Stimulated activated naive CD8-positive, alpha-beta T cell treated with anti-CD3 and anti-CD28 coated beads, Interleukin-15, Interleukin-2, amounts not matched to agents 100 ng/mL and 50 ng/mL, for 24 hours (primary cell): Measurements from ENCODE around the gene PLSCR3.
"Not testable (repeated sequence)": the region's sequence is repeated elsewhere in the genome, so short reads cannot be mapped to it uniquely, and the experiment has no call there.

Experiments
- H3K27ac Mint-ChIP-seq: one replicate; pipeline ENCODE4 v1.8.0; 2021; ENCODE audit warnings: mild to moderate bottlenecking, mixed read lengths
- H3K27me3 Mint-ChIP-seq: one replicate; pipeline ENCODE4 v1.8.0; 2021; ENCODE audit warnings: mixed read lengths
- H3K36me3 Mint-ChIP-seq: one replicate; pipeline ENCODE4 v1.8.0; 2021; ENCODE audit warnings: low read depth, mixed read lengths
- H3K4me1 Mint-ChIP-seq: one replicate; pipeline ENCODE4 v1.8.0; 2021; ENCODE audit warnings: low read depth, mixed read lengths
- H3K4me3 Mint-ChIP-seq: one replicate; pipeline ENCODE4 v1.8.0; 2021; ENCODE audit warnings: mild to moderate bottlenecking, mixed read lengths
- H3K9me3 Mint-ChIP-seq: one replicate; pipeline ENCODE4 v1.8.0; 2021; ENCODE audit warnings: mixed read lengths

Gene PLSCR3

DNA sequence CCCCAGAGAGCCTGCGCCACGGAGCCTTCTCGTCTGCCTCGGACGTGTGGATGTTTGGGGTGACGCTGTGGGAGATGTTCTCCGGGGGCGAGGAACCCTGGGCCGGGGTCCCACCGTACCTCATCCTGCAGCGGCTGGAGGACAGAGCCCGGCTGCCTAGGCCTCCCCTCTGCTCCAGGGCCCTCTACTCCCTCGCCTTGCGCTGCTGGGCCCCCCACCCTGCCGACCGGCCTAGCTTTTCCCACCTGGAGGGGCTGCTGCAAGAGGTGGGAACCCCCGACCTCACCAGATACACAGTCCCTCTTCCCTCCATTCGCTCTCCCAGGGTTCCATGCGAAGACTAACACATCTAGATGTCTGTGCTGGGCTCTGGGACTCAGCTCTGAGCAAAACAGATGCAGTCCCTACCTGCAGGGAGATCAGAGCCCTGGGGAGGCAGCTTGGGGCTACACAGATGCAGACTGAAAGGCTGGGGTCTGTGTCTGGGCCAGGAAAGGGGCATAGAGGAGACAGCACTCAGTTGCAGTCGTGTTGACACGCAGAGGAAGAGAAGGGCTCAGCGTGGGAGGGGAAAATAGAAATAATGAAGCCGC, 9.7 kb downstream of the PLSCR3 start:
- H3K9me3 Mint-ChIP-seq = no peaks in the 10 kb centered on the region
- H3K27me3 Mint-ChIP-seq = peaks cover 30% of the 10 kb centered on the region
- H3K36me3 Mint-ChIP-seq = peaks cover 10% of the 10 kb centered on the region
- peak overlapping the region; percentile 78 for H3K4me3 Mint-ChIP-seq
- H3K27ac Mint-ChIP-seq = peak overlapping the region; percentile 68
- no peaks in the 10 kb centered on the region for H3K4me1 Mint-ChIP-seq

DNA sequence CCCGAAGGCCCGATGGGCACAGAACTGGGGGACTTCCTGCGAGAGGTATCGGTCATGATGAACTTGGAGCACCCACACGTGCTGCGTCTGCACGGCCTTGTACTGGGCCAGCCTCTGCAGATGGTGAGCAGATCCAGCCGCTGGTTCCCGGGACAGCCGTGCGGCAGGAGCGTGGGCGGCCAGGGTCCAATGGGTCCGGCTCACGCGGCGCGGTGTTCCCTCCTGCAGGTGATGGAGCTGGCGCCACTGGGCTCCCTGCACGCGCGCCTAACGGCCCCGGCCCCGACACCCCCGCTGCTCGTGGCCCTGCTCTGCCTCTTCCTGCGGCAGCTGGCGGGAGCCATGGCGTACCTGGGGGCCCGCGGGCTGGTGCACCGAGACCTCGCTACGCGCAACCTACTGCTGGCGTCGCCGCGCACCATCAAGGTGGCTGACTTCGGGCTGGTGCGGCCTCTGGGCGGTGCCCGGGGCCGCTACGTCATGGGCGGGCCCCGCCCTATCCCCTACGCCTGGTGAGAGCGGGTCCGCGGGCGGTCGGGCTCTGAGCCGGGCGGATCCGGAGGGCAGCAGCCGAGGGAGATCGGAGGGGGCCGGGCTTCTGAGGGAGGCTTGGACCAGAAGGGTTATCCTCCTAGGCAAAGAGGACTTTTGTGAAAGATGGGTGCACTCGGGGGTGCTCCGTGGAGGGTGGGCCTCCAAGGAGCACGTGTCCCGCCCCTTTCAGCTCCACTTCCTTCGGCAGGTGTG, 10.4 kb downstream of the PLSCR3 start:
- Mint-ChIP-seq H3K9me3 (peaks cover 5% of the 10 kb centered on the region), H3K36me3 (peaks cover 5% of the 10 kb centered on the region), H3K27me3 (peaks cover 36% of the 10 kb centered on the region), H3K4me3 (peak overlapping the region; percentile 78), H3K4me1 (no peaks in the 10 kb centered on the region), H3K27ac (peak overlapping the region; percentile 68)

DNA sequence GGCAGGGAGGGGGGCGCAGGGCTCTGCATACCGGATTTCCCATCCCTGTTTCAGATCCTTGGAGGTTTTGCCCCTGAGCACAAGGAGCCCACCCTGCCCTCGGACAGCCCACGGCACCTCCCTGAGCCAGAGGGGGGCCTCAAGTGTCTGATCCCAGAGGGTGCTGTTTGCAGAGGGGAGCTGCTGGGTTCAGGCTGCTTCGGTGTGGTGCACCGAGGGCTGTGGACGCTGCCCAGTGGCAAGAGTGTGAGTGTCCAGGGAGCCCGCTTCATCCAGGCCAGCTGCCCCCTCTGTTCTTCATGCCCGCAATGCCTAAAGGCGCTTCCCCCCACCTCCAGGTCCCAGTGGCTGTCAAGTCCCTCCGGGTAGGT, 11.0 kb downstream of the PLSCR3 start:
- Mint-ChIP-seq H3K4me1 (no peaks in the 10 kb centered on the region), H3K36me3 (no peaks in the 10 kb centered on the region), H3K4me3 (peak overlapping the region; percentile 32), H3K27ac (no peak overlapping the region), H3K27me3 (peaks cover 37% of the 10 kb centered on the region), H3K9me3 (peaks cover 5% of the 10 kb centered on the region)

DNA sequence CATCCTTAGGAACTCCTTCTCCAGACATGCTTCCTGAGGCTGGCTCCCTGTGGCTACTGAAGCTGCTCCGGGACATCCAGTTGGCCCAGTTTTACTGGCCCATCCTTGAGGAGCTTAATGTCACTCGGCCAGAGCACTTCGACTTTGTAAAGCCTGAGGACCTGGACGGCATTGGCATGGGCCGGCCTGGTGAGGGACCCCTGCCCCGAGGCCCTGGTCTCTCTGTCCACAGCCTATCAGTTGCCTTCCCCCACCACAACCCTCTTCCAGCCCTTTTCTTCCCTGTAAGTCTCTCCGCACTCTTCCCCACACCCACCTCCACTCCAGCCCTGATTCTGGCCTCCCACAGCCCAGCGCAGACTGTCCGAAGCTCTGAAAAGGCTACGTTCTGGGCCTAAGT, 11.4 kb downstream of the PLSCR3 start:
- H3K4me3 Mint-ChIP-seq = no peak overlapping the region
- peaks cover 5% of the 10 kb centered on the region for H3K9me3 Mint-ChIP-seq
- H3K27me3 Mint-ChIP-seq = peaks cover 39% of the 10 kb centered on the region
- H3K4me1 Mint-ChIP-seq = no peaks in the 10 kb centered on the region
- no peaks in the 10 kb centered on the region for H3K36me3 Mint-ChIP-seq
- H3K27ac Mint-ChIP-seq = no peak overlapping the region

DNA sequence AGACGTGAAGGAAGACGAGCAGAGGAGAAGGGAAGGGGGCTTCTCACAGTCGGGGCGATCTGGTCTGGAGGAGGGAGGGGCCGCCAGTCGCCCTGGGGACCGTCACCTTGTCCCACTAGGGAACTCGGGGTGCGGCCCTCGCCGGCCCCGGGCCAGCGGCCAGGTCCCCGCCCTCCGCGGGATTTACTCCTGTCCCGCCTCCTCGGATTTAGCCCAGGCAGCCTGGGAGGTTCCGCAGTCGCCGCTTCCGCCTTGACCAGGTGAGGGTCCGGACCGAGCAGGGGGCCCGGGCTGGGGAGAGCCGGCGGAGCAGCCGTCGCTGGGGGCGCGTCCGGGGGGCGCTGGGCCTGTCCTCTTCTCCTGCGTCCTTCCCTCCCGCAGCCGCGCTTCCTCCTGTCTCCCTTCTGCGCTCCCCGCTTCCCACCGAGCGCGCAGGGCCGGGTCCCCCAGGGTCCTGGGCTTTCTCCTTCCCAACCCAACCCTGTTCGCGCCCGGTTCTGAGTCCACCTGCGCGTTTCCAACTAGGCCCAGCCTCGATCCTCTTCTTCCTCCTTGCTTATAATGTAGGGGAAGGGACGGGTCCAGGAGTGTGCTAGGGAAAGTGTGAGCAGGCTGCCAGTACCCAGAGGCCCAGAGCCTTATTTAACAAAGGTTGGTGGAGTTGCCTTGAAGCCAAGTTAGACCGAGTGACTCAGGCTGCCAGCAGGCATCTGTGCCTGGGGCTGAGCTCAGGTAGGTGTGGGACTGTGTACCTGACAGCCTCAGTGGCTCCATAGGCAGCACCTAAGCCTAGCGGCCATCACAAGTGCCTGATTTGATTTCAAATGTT, 13.3 kb downstream of the PLSCR3 start, which contains the start of gene TNK1:
TSS of gene TNK1 (plus strand) at position 235 of the 829 bp plus-strand sequence. CDS start 1,838 bp downstream, outside the sequence.
- H3K36me3 Mint-ChIP-seq = no peaks in the 10 kb centered on the region
- no peaks in the 10 kb centered on the region for H3K4me1 Mint-ChIP-seq
- peaks cover 46% of the 10 kb centered on the region for H3K27me3 Mint-ChIP-seq
- H3K4me3 Mint-ChIP-seq = no peak within 1 kb of the TSS
- no peak within 1 kb of the TSS for H3K27ac Mint-ChIP-seq
- peaks cover 5% of the 10 kb centered on the region for H3K9me3 Mint-ChIP-seq

DNA sequence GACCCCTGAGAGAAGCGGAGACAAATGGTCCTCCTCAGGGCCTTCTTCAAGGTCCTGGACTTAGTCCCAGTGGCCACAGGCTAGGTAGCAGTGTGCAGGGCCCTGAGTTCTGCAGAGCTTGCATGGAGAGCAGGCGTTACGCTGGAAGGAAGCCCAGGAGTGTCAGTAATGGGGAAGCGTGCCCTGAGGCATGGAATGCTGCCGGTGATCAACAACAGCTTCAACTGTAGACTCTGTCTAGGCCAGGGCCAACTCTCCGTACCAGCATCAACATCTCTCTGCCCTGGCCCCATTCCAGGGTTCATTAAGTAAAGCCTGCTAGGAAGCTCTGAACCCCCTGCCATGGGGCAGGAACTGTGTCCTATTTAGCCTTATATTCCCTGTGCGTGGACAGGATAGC, 14.0 kb downstream of the PLSCR3 start:
- no peak overlapping the region for H3K4me3 Mint-ChIP-seq
- no peak overlapping the region for H3K27ac Mint-ChIP-seq
- H3K27me3 Mint-ChIP-seq = peaks cover 46% of the 10 kb centered on the region
- H3K4me1 Mint-ChIP-seq = no peaks in the 10 kb centered on the region
- no peaks in the 10 kb centered on the region for H3K36me3 Mint-ChIP-seq
- peaks cover 5% of the 10 kb centered on the region for H3K9me3 Mint-ChIP-seq

DNA sequence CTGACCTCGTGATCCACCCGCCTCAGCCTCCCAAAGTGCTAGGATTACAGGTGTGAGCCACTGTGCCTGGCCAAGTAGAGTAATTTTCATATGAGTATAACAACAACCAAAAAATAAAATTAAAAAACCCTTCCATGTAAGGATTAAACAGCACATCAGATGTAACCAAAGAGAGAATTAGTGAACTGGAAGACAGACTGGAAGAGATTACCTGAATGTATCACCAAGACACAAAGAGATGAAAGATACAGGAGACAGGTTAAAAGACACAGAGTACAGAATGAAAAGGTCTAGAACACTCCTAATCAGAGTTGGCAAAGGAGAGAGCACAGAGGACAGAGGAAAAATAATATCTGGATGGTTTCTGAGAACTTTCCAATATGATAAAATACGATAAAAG, 15.2 kb downstream of the PLSCR3 start:
- H3K36me3 Mint-ChIP-seq = no peaks in the 10 kb centered on the region
- H3K9me3 Mint-ChIP-seq = peaks cover 5% of the 10 kb centered on the region
- H3K27me3 Mint-ChIP-seq = peaks cover 46% of the 10 kb centered on the region
- no peak overlapping the region for H3K4me3 Mint-ChIP-seq
- H3K4me1 Mint-ChIP-seq = no peaks in the 10 kb centered on the region
- H3K27ac Mint-ChIP-seq = no peak overlapping the region

DNA sequence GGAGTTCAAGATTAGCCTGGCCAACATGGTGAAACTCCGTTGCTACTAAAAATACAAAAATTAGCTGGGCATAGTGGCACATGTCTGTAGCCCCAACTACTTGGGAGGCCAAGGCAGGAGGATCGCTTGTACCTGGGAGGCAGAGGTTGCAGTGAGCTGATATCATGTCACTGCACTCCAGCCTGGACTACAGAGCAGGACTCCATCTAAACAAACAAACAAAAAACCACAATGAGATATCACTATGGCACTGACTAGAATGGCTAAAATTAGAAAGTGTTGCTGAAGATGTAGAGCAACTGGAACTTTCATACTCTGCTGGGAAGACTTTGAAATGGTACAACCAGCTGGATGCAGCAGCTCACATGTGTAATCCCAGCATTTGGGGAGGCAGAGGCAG, 20.0 kb downstream of the PLSCR3 start:
- H3K36me3 Mint-ChIP-seq = no peaks in the 10 kb centered on the region
- no peaks in the 10 kb centered on the region for H3K4me1 Mint-ChIP-seq
- no peak overlapping the region for H3K4me3 Mint-ChIP-seq
- H3K27ac Mint-ChIP-seq = no peak overlapping the region
- peaks cover 17% of the 10 kb centered on the region for H3K27me3 Mint-ChIP-seq
- H3K9me3 Mint-ChIP-seq = peaks cover 4% of the 10 kb centered on the region

DNA sequence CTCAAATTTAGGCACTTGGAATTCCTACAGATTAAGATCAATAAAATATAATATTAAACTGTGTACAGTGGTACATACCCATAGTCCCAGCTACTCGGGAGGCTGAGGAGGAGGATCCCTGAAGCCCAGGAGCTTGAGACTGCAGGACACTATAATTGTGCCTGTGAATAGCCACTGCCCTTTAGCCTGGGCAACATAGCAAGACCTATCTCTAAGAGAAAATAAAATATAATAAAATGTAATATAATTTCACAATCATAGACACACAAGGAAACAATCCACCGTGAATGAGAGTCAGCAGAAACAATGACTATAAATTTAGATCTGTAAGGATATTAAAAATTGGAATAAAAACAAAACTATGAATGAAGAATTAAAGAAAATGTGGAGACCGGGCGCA, 23.5 kb downstream of the PLSCR3 start:
- no peak overlapping the region for H3K4me3 Mint-ChIP-seq
- no peak overlapping the region for H3K27ac Mint-ChIP-seq
- H3K36me3 Mint-ChIP-seq = no peaks in the 10 kb centered on the region
- H3K4me1 Mint-ChIP-seq = no peaks in the 10 kb centered on the region
- H3K9me3 Mint-ChIP-seq = no peaks in the 10 kb centered on the region
- H3K27me3 Mint-ChIP-seq = peaks cover 6% of the 10 kb centered on the region

DNA sequence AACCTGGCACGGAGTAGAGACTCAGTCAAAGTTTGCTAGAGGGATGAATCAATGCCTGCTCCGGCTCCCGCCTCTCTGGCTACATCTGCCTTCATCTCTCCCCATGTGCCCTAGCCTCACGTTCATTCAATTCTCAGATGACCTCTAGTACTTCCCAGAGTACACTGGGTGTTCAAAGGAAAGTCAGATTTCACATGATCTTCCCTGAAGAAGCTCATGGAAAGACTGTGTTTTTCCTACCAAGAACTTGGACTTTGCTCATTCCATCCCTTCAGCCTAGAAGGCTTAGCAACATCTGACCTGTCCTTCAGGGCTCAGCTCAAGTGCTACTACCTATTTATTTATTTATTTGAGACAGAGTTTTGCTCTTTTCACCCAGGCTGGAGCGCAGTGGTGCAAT, 24.5 kb downstream of the PLSCR3 start:
- no peak overlapping the region for H3K4me3 Mint-ChIP-seq
- peaks cover 6% of the 10 kb centered on the region for H3K27me3 Mint-ChIP-seq
- no peaks in the 10 kb centered on the region for H3K4me1 Mint-ChIP-seq
- H3K36me3 Mint-ChIP-seq = no peaks in the 10 kb centered on the region
- no peaks in the 10 kb centered on the region for H3K9me3 Mint-ChIP-seq
- no peak overlapping the region for H3K27ac Mint-ChIP-seq

DNA sequence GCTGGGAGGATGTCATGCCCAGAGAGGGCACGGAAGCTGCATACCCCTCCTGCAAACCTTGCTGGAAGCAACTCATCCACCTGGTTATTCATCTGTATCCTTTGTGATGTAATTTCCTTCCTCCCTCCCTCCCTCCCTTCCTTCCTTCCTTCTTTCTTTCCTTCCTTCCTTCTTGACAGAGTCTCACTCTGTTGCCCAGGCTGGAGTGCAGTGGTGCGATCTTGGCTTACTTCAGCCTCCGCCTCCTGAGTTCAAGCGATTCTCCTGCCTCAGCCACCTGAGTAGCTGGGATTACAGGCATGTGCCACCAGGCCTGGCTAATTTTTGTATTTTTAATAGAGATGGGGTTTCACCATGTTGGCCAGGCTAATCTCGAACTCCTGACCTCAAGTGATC, 25.7 kb downstream of the PLSCR3 start:
- not testable (repeated sequence) for H3K9me3 Mint-ChIP-seq

DNA sequence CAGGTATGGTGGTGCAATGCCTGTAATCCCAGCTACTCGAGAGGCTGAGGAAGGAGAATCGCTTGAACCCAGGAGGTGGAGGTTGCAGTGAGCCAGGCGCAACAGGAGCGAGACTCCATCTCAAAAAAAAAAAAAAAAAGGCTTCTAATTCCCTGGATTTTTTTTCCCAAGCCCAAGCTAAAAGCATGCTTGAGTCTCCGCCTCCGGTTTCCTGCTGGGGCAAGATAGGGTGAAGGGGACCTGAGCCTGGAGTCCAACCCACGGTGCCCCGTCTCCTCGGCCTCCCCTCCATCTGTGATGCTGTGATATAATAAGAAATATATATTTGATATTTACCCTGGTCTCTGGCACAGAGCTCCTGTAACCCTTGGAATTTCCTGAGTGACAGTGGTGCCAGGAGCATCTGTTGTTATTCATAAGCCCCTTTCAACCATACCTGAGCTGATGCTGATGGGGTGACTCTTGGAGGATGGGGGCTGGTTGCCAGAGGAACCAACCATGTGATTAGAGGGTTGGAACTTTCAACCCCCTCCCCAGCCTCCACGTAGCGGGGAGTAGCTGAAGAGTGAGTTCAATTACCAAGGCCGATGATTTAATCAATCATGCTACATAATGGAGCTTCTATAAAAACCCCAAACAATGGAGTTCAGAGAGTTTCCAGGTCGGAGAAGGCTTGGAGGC, 26.3 kb downstream of the PLSCR3 start:
- H3K27me3 Mint-ChIP-seq = peaks cover 6% of the 10 kb centered on the region
- no peaks in the 10 kb centered on the region for H3K9me3 Mint-ChIP-seq
- H3K4me1 Mint-ChIP-seq = no peaks in the 10 kb centered on the region
- H3K27ac Mint-ChIP-seq = no peak overlapping the region
- no peaks in the 10 kb centered on the region for H3K36me3 Mint-ChIP-seq
- no peak overlapping the region for H3K4me3 Mint-ChIP-seq

More for the DNA sequence above, 25.7 kb downstream of the PLSCR3 start:
- H3K27ac Mint-ChIP-seq, H3K27me3 Mint-ChIP-seq, H3K4me1 Mint-ChIP-seq, H3K36me3 Mint-ChIP-seq, H3K4me3 Mint-ChIP-seq: not testable (repeated sequence)

DNA sequence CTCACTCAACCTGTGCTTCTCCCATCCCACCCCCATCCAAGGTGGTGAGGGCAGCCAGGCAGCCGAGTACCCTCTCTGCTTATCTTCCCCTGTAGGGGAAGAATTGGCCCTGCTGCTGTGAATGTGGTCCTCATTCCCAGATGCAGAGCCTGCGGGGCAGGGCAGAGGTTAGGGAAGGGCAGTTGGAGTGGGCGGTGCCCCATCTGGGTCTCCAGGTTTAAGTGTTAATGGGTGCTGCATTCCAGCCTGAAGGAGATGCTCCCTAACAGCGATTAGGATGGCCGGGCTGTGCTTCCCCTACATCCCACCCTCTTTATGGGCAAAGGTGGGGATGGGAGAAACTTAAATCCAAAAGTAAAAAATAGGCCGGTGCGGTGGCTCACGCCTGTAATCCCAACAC, 27.2 kb downstream of the PLSCR3 start:
- Mint-ChIP-seq H3K4me1 (no peaks in the 10 kb centered on the region), H3K27me3 (peaks cover 6% of the 10 kb centered on the region), H3K4me3 (no peak overlapping the region), H3K9me3 (no peaks in the 10 kb centered on the region), H3K36me3 (no peaks in the 10 kb centered on the region), H3K27ac (no peak overlapping the region)

DNA sequence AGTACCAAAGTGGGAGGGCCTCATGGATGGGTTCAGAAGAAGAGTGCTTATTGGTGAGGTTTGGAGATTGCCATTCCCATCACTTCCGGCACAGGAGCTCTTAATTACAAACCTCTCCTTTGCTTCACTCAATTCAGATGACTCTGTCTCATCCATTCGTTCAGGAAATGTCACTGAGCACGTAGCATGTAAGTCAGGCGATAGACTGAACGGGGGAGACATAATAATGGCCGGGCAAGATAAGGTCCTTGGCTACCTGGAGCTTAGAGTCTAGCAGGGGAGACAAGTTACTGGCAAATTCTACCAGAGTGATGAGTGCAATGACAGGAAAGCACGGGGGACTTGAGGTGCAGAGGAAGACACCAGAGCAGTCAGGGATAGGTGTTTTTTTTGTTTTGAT, 28.4 kb downstream of the PLSCR3 start:
- H3K27ac Mint-ChIP-seq, H3K36me3 Mint-ChIP-seq, H3K9me3 Mint-ChIP-seq, H3K4me3 Mint-ChIP-seq, H3K27me3 Mint-ChIP-seq, H3K4me1 Mint-ChIP-seq: not testable (repeated sequence)

DNA sequence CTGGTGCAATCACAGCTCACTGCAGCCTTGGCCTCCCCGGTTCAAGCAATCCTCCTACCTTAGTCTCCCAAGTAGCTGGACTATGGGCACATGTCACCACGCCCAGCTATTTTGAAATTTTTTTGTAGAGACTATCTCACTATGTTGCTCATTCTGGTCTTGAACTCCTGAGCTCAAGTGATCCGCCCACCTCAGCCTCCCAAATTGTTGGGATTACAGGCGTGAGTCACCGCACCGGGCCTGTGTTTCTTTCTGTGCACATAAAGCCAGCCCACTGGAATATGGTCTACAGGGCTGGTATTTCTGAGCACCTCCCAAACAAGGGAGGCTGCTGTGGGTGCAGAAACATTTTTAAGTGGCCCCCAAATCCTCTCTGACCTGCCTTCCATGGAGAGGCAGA, 31.0 kb downstream of the PLSCR3 start:
- no peaks in the 10 kb centered on the region for H3K9me3 Mint-ChIP-seq
- H3K4me1 Mint-ChIP-seq = no peaks in the 10 kb centered on the region
- peaks cover 3% of the 10 kb centered on the region for H3K27me3 Mint-ChIP-seq
- no peak overlapping the region for H3K27ac Mint-ChIP-seq
- H3K36me3 Mint-ChIP-seq = no peaks in the 10 kb centered on the region
- no peak overlapping the region for H3K4me3 Mint-ChIP-seq
